ENCODE results near the gene TMEM200B.

DNA sequence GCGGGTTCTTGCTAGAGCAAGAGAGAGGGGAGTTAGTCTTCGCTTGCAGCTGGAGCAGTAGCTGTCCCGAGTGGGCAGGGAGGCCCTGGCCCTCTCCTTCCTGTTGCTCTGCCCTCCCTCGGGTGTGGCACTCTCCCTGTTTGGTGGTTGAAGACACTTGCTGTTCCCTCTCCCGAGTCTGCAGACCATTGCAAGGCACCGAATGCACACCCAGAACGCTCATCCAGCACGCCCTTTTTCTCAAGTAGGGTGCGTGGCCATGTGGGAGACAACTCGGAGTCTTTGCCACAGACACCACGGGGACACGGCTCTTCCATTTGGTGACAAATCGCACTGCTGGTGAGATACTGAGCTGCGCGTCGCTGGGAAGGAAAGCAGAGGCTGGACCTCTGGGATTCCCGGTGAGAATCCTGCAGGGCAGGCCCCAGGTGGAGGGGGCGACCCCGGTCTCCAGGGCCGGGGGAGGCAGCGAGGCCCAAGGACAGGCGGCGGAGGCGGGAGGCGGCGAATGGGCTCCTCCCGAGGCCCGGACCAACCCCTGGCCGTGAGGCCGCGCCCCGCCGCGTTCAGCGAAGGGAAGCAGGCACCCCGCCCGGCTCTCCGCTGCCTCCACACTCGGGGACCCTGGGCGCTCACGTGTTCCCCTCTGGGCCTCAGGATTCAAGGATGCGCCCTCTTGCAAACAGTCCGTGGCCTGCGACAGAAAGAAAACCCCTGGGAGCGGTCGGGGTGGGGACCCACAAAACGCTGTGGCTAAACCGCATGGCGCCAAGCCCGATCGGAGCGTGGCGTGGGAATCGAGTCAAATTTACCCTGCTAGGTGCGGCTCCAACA, 10.4 kb upstream of the TMEM200B start:
- TF ChIP-seq, protein P1, sequence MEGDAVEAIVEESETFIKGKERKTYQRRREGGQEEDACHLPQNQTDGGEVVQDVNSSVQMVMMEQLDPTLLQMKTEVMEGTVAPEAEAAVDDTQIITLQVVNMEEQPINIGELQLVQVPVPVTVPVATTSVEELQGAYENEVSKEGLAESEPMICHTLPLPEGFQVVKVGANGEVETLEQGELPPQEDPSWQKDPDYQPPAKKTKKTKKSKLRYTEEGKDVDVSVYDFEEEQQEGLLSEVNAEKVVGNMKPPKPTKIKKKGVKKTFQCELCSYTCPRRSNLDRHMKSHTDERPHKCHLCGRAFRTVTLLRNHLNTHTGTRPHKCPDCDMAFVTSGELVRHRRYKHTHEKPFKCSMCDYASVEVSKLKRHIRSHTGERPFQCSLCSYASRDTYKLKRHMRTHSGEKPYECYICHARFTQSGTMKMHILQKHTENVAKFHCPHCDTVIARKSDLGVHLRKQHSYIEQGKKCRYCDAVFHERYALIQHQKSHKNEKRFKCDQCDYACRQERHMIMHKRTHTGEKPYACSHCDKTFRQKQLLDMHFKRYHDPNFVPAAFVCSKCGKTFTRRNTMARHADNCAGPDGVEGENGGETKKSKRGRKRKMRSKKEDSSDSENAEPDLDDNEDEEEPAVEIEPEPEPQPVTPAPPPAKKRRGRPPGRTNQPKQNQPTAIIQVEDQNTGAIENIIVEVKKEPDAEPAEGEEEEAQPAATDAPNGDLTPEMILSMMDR (conservative IDR thresholded peaks at IDR 0.05; ENCODE audit: low read depth, low read length): no peak
- TF ChIP-seq EZH2 (IDR thresholded peaks at IDR 0.05; ENCODE audit: borderline replicate concordance, low read depth, low read length, poor library complexity, severe bottlenecking): no peak
